Effector CD8-positive, alpha-beta T cell (primary cell): ENCODE data around the gene NEU2.
"Not testable (repeated sequence)": the region's sequence is repeated elsewhere in the genome, so short reads cannot be mapped to it uniquely, and the experiment has no call there.

Experiments used
- DNase-seq: peaks from one replicate; lab custom pipeline; 2025; lab: John Stamatoyannopoulos, UW

NEU2 gene

GRCh38 chr2:233056961-233057605, 24.6 kb downstream of the NEU2 start:
- no peak for DNase-seq

- no peak for DNase-seq
These were observed 26.5 kb downstream of the NEU2 start for GRCh38 chr2:233058717-233059546.

GRCh38 chr2:233059547-233059796, 27.0 kb downstream of the NEU2 start:
- DNase-seq = no peak

- peak; percentile 54 for DNase-seq
These were observed 27.5 kb downstream of the NEU2 start, which contains the start of gene INPP5D for GRCh38 chr2:233059797-233060500. INPP5D (plus strand) TSS chr2:233060342; CDS start chr2:233060479, 137 bp downstream.

GRCh38 chr2:233060501-233060979, 28.1 kb downstream of the NEU2 start:
- DNase-seq = no peak

GRCh38 chr2:233060980-233061590, 28.6 kb downstream of the NEU2 start:
- no peak for DNase-seq

GRCh38 chr2:233061591-233062450, 29.3 kb downstream of the NEU2 start:
- no peak for DNase-seq

- DNase-seq = no peak
These were observed 30.0 kb downstream of the NEU2 start for GRCh38 chr2:233062451-233062850.

- DNase-seq = no peak
These were observed 30.4 kb downstream of the NEU2 start for GRCh38 chr2:233062946-233063268.

GRCh38 chr2:233063269-233063975, 30.9 kb downstream of the NEU2 start:
- DNase-seq = no peak

- DNase-seq = no peak
These were observed 31.5 kb downstream of the NEU2 start for GRCh38 chr2:233063976-233064411.

GRCh38 chr2:233064530-233065199, 32.2 kb downstream of the NEU2 start:
- DNase-seq = no peak

GRCh38 chr2:233065200-233065589, 32.7 kb downstream of the NEU2 start:
- not testable (repeated sequence) for DNase-seq

- no peak for DNase-seq
These were observed 33.5 kb downstream of the NEU2 start for GRCh38 chr2:233065954-233066470.

GRCh38 chr2:233068762-233069418, 36.4 kb downstream of the NEU2 start:
- no peak for DNase-seq

GRCh38 chr2:233072838-233073237, 40.4 kb downstream of the NEU2 start:
- DNase-seq = no peak

GRCh38 chr2:233074106-233074505, 41.6 kb downstream of the NEU2 start:
- no peak for DNase-seq

GRCh38 chr2:233075141-233075965, 42.9 kb downstream of the NEU2 start:
- no peak for DNase-seq

GRCh38 chr2:233075966-233076339, 43.5 kb downstream of the NEU2 start:
- DNase-seq = no peak
